Ascending aorta (tissue), 2 donors: Measurements from ENCODE around the gene NREP. TPM values are rescaled to one million over a fixed set of nuclear protein-coding genes. Genes with fewer than 3 reads are reported as not detected.

ENCODE experiments used
- DNase-seq, 2 donors: peaks; one replicate each; pipeline ENCODE4 v3.0.0-alpha.2; 2019; ENCODE audit warnings: low spot score in 2 of 2
- H3K27ac ChIP-seq, 2 donors: fragments of 200-600 bp; sonication (generic); one replicate each; pipeline ENCODE4 v1.5.1; 2016 to 2017; ENCODE audit warnings: mild to moderate bottlenecking in 1 of 2
- H3K27me3 ChIP-seq: fragments of 200-600 bp; sonication (generic); one replicate; pipeline ENCODE4 v1.5.1; 2017
- H3K36me3 ChIP-seq, 2 donors: fragments of 200-600 bp; sonication (generic); one replicate each; pipeline ENCODE4 v1.5.1; 2016
- H3K4me1 ChIP-seq, 2 donors: fragments of 200-600 bp; sonication (generic); one replicate each; pipeline ENCODE4 v1.5.1; 2016 to 2017; ENCODE audit warnings: mild to moderate bottlenecking in 1 of 2
- H3K4me3 ChIP-seq, 2 donors: fragments of 200-600 bp; sonication (generic); one replicate each; pipeline ENCODE4 v1.5.1; 2016 to 2017; ENCODE audit warnings: mild to moderate bottlenecking in 1 of 2
- H3K9me3 ChIP-seq, 2 donors: fragments of 200-600 bp; sonication (generic); one replicate each; pipeline ENCODE4 v1.5.1; 2016
- CTCF ChIP-seq, 3 experiments: fragments of 200-600 bp in 2 of 3; fragments of 450-650 bp in 1 of 3; sonication (generic) in 2 of 3; IDR thresholded peaks; one replicate each; pipeline ENCODE4 v1.5.1; 2016 to 2019; ENCODE audit warnings: antibody characterized with exemption in 3 of 3, mild to moderate bottlenecking in 1 of 3, moderate library complexity in 1 of 3
- intact Hi-C: fragments of 100-400 bp; cut with DNase I; formaldehyde crosslinking; loops from one replicate; pipeline ENCODE4 v1.15.1; 2023
- total RNA-seq: library from RNA; depleted of rRNA; stranded (reverse); fragments of >200 nt; gene quantifications from one replicate; pipeline ENCODE4 v1.1.0, GENCODE V29; 2016

NREP gene
- total RNA-seq, 1 donor from 2014 or later = 15.3 TPM

- peaks cover 7 to 15% of the 10 kb centered on the region in 2 donors for H3K4me1 ChIP-seq
Observed at GRCh38 chr5:111744455-111744854, 12.5 kb downstream of the NREP start.

GRCh38 chr5:111743988-111744387, 13.0 kb downstream of the NREP start:
- H3K27me3 ChIP-seq = no peaks in the 10 kb centered on the region
- no peak overlapping the region for H3K27ac ChIP-seq
- no peak overlapping the region for H3K4me3 ChIP-seq
- peaks cover 7 to 15% of the 10 kb centered on the region in 2 donors for H3K4me1 ChIP-seq
- intact Hi-C loops = loop anchor here (5.0 kb wide), 1 partner anchor 87 kb away; no protein-coding TSS in a partner anchor
- no peaks in the 10 kb centered on the region for H3K9me3 ChIP-seq
- TF ChIP-seq CTCF (IDR thresholded peaks at IDR 0.05) = no peak
- DNase-seq = no peak
- no peaks in the 10 kb centered on the region for H3K36me3 ChIP-seq

More at GRCh38 chr5:111744455-111744854, 12.5 kb downstream of the NREP start:
- no peak for DNase-seq
- no peaks in the 10 kb centered on the region for H3K36me3 ChIP-seq
- H3K27me3 ChIP-seq = no peaks in the 10 kb centered on the region
- no peak overlapping the region for H3K27ac ChIP-seq
- no peaks in the 10 kb centered on the region for H3K9me3 ChIP-seq
- no peak for TF ChIP-seq CTCF (IDR thresholded peaks at IDR 0.05)
- H3K4me3 ChIP-seq = no peak overlapping the region
- intact Hi-C loops = loop anchor here (5.0 kb wide), 1 partner anchor 87 kb away; no protein-coding TSS in a partner anchor

- no peak overlapping the region for H3K4me3 ChIP-seq
- DNase-seq = no peak
- intact Hi-C loops = loop anchor here (5.0 kb wide), 1 partner anchor 86 kb away; no protein-coding TSS in a partner anchor
- TF ChIP-seq CTCF (IDR thresholded peaks at IDR 0.05) = no peak
- H3K9me3 ChIP-seq = no peaks in the 10 kb centered on the region
- H3K36me3 ChIP-seq = no peaks in the 10 kb centered on the region
- H3K27ac ChIP-seq = no peak overlapping the region
- no peaks in the 10 kb centered on the region for H3K27me3 ChIP-seq
- peaks cover 7 to 15% of the 10 kb centered on the region in 2 donors for H3K4me1 ChIP-seq
Observed at GRCh38 chr5:111743512-111743911, 13.5 kb downstream of the NREP start.

GRCh38 chr5:111742177-111742994, 14.6 kb downstream of the NREP start:
- no peak for TF ChIP-seq CTCF (IDR thresholded peaks at IDR 0.05)
- Histone ChIP-seq H3K4me3 (peak overlapping the region; percentile 12 to 44), H3K27me3 (no peaks in the 10 kb centered on the region), H3K36me3 (no peaks in the 10 kb centered on the region), H3K27ac (peak overlapping the region in 1 of 2 donors; percentile 44), H3K4me1 (peaks cover 7 to 25% of the 10 kb centered on the region in 2 donors), H3K9me3 (no peaks in the 10 kb centered on the region)
- intact Hi-C loops = loop anchor here (5.0 kb wide), 1 partner anchor 85 kb away; no protein-coding TSS in a partner anchor
- peak in 1 of 2 donors; percentile 66 for DNase-seq

GRCh38 chr5:111741278-111741677, 15.7 kb downstream of the NREP start:
- H3K27me3 ChIP-seq = no peaks in the 10 kb centered on the region
- no peaks in the 10 kb centered on the region for H3K9me3 ChIP-seq
- H3K4me3 ChIP-seq = no peak overlapping the region
- TF ChIP-seq CTCF (IDR thresholded peaks at IDR 0.05) = no peak
- H3K27ac ChIP-seq = no peak overlapping the region
- peaks cover 7 to 26% of the 10 kb centered on the region in 2 donors for H3K4me1 ChIP-seq
- no peaks in the 10 kb centered on the region for H3K36me3 ChIP-seq
- intact Hi-C loops = loop anchor here (5.0 kb wide), 1 partner anchor 84 kb away; no protein-coding TSS in a partner anchor
- no peak for DNase-seq
